Fibroblast of peridontal ligament (primary cell): ENCODE results near the gene PI4KA.
"Not testable (repeated sequence)": the region's sequence is repeated elsewhere in the genome, so short reads cannot be mapped to it uniquely, and the experiment has no call there.

ENCODE experiments used
- DNase-seq: peaks from one replicate; pipeline ENCODE4 v3.0.0-alpha.2; 2010; ENCODE audit errors: extremely low read depth

Gene PI4KA

DNA sequence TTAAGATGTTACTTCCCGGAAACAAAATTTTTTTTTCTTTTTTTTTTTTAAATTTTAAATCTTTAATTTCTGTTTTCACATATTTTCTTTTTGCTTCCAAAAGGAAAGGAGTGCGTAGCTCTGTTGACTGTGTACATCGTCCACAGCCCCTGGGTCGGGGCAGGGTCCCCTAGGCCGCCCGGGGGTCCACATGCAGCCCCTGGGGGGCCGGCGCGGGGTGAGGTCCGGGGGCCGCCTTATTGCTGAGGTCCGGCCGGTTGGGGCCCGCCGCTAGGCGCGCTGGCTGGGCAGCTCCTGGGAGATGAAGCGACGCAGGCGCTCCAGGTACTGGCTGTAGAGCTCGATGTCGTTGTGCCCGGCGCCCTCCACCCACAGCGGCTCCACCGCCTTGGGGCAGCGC, 191.1 kb downstream of the PI4KA start:
- not testable (repeated sequence) for DNase-seq

- DNase-seq, result no peak
Observed at GRCh38 chr22:20666560-20666959, 192.1 kb downstream of the PI4KA start.

- no peak for DNase-seq
Observed at GRCh38 chr22:20664594-20664959, 194.0 kb downstream of the PI4KA start.

GRCh38 chr22:20663941-20664593, 194.5 kb downstream of the PI4KA start:
- DNase-seq, result no peak

DNA sequence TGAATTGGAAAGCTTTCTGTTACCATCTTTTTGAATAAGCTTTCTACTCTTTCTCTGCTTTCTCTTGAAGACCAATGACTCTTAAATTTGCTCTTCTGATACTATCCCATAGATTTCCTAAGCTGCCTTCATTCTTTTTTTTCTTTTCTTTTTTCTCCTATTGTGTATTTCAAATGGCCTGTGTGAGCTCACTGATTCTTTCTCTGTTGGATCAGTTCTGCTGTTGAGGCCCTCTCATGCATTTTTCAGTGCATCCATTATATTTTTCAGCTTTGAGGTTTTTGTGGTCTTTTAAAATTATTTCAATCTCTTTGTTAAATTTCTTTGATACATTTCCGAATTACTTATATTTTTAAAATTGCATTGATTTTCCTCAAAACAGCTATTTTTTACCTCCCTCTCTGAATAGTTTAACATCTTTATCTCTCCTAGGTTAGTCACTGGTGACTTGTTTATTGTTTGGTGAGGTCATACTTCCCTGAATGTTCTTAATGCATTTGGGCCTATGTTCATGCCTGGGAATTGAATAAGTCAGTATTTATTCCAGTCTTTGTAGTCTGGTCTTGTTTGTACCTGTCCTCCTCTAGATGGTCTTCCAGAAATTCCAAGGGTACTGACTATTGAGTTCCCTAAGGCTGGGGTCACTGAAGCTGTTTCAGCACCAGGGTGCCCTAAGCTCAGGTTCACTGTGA, 195.3 kb downstream of the PI4KA start:
- DNase-seq, result no peak

DNA sequence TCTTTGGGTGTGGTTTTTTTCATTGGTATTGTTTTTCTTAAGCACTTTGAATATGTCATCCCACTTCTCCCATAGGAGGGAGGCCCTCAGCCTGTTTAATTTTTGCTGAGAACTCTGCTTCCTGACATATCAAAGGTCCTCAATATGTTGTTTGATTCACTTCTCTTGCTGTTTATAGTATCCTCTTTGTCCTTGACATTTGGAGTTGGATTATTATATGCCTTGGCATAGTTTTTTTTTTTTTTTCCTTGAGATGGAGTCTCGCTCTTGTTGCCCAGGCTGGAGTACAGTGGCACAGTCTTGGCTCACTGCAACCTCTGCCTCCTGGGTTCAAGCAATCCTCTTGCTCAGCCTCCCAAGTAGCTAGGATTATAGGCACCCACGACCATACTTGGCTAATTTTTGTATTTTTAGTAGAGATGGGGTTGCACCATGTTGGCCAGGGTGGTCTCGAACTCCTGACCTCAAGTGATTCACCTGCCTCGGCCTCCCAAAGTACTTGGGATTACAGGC, 196.0 kb downstream of the PI4KA start:
- not testable (repeated sequence) for DNase-seq

DNA sequence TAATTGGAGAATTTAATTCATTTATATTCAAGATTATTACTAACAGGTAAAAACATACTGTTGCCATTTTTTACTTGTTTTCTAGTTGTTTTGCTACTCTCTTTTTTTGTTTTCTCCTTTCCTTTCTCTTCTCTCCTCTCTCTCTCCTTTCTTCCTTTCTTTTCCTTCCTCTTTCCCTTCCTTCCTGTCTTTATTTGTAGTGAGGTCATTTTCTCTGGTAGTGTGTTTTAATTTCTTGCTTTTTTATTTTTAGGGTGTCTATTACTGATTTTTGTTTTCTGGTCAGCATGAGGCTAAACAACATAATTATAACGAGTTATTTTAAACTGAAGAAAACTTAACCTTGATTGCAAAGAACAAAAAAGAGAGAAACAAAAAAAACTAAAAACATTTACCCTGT, 197.1 kb downstream of the PI4KA start:
- DNase-seq, result no peak

- no peak for DNase-seq
Observed at GRCh38 chr22:20660441-20661054, 198.1 kb downstream of the PI4KA start.

- DNase-seq, result no peak
Observed at GRCh38 chr22:20659920-20660319, 198.7 kb downstream of the PI4KA start.

- no peak for DNase-seq
Observed at GRCh38 chr22:20659258-20659657, 199.4 kb downstream of the PI4KA start.

GRCh38 chr22:20658433-20659222, 200.0 kb downstream of the PI4KA start:
- DNase-seq, result no peak

DNA sequence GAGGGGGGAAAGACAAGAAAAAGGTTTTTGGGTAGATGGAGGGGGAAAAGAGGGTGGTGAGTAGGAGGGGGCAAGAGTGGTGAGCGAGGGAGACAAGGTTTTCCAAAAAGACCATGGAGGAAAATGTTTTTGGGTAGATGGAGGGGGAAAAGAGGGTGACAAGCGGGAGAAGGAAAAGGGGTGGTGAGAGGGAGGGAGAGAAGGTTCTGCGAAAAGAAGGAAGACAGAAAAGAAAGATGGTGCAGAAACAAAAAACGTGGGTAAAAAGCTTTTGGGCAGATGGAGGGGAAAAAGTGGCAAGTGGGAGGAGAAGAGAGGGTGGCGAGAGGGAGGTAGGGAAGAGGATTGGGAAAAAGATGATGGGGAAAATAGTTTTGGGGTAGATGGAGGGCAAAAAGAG, 200.6 kb downstream of the PI4KA start:
- DNase-seq, result no peak
